HepG2 (cell line): ENCODE measurements around the gene TSPAN5. TPM values are rescaled to one million over a fixed set of nuclear protein-coding genes. Genes with fewer than 3 reads are reported as not detected.

Experiments used
- ATAC-seq: fragments of 200-7000 bp; cut with Tn5 transposase; 3 replicates; pipeline ENCODE4 v1.9.1; 2020; ENCODE audit warnings: mild to moderate bottlenecking, moderate library complexity
- BruUV-seq: library from RNA; stranded (reverse); fragments of 400-500 nt; replicated peaks from 2 replicates; lab custom pipeline; 2021; lab: Mats Ljungman, UMichigan
- CTCF ChIA-PET: fragments of 300-600 bp; formaldehyde crosslinking; extraction: SDS; loops from one replicate; lab custom pipeline; 2021; ENCODE audit warnings: low total read pairs, inconsistent platforms, low intra/inter-chr PET ratio; lab: Yijun Ruan, JAX
- POLR2A ChIA-PET: fragments of 350-600 bp; sonication (Branson Sonifier 250); formaldehyde crosslinking; loops from one replicate; lab custom pipeline; 2020; ENCODE audit warnings: antibody characterized with exemption, inconsistent platforms; lab: Yijun Ruan, JAX
- DNase-seq: peaks from one replicate; pipeline ENCODE4 v3.0.0-alpha.2; 2015; ENCODE audit warnings: low spot score
- FAIRE-seq: peaks from 3 replicates; lab custom pipeline; 2011; peaks lifted over from hg19 to GRCh38; lab: Jason Lieb, UNC
- H2AFZ ChIP-seq: one replicate; pipeline ENCODE4 v1.6.1; 2011; ENCODE audit warnings: low read length, inconsistent platforms
- H3K27ac ChIP-seq: fragments of 300-600 bp; 3 replicates; pipeline ENCODE4 v1.8.0; 2011; ENCODE audit warnings: mixed run types, mild to moderate bottlenecking, mixed read lengths, low read length, inconsistent platforms; ENCODE audit not compliant: insufficient read depth; ENCODE audit errors: extremely low read length
- H3K27me3 ChIP-seq, 2 experiments: fragments of 200-600 bp in 1 of 2; 2 replicates in 1 of 2; 3 replicates in 1 of 2; pipeline versions ENCODE4 v1.6.0 to v1.8.0; 2011; ENCODE audit warnings: low read length in 2 of 2, mild to moderate bottlenecking in 2 of 2, moderate library complexity in 2 of 2, inconsistent platforms in 1 of 2; ENCODE audit not compliant: insufficient read depth in 2 of 2, control insufficient read depth in 1 of 2
- H3K36me3 ChIP-seq, 2 experiments: fragments of 200-600 bp in 1 of 2; replicated peaks in 1 of 2; 2 replicates in 1 of 2; 3 replicates in 1 of 2; pipeline versions ENCODE4 v1.5.1 to v1.8.0; 2011; ENCODE audit warnings: low read length in 2 of 2, inconsistent platforms in 1 of 2; ENCODE audit not compliant: insufficient read depth in 2 of 2, control insufficient read depth in 1 of 2
- H3K4me1 ChIP-seq: 2 replicates; pipeline ENCODE4 v1.5.1; 2012; ENCODE audit warnings: low read length, inconsistent platforms; ENCODE audit not compliant: insufficient read depth
- H3K4me2 ChIP-seq: 2 replicates; pipeline ENCODE4 v1.6.0; 2011; ENCODE audit warnings: low read depth, low read length, inconsistent platforms
- H3K4me3 ChIP-seq, 3 experiments: fragments of 200-600 bp in 1 of 3; sonication (generic), shearing (Covaris generic) in 1 of 3; replicated peaks in 1 of 3; 2 replicates each; pipeline ENCODE4 v1.5.1; 2011 to 2016; ENCODE audit warnings: low read length in 3 of 3, inconsistent platforms in 2 of 3, low read depth in 2 of 3, mild to moderate bottlenecking in 2 of 3, control low read depth in 1 of 3, mixed read lengths in 1 of 3; ENCODE audit not compliant: insufficient read depth in 1 of 3
- H3K79me2 ChIP-seq: one replicate; pipeline ENCODE4 v1.6.1; 2011; ENCODE audit warnings: low read length, inconsistent platforms; ENCODE audit not compliant: insufficient read depth
- H3K9ac ChIP-seq: 2 replicates; pipeline ENCODE4 v1.6.0; 2011; ENCODE audit warnings: mild to moderate bottlenecking, low read depth, low read length, inconsistent platforms; ENCODE audit not compliant: insufficient read depth
- H3K9me3 ChIP-seq: 2 replicates; pipeline ENCODE4 v1.5.1; 2012; ENCODE audit warnings: mild to moderate bottlenecking, low read length
- H4K20me1 ChIP-seq: 2 replicates; pipeline ENCODE4 v1.6.0; 2011; ENCODE audit warnings: inconsistent platforms, mild to moderate bottlenecking, low read length, moderate library complexity; ENCODE audit not compliant: insufficient read depth
- NFKB2 ChIP-seq: sonication (generic); formaldehyde crosslinking; IDR thresholded peaks from 2 replicates; pipeline ENCODE4 v1.4.0; 2020; ENCODE audit warnings: missing genetic modification reagents, borderline replicate concordance
- PCBP2 ChIP-seq: fragments of 200-400 bp; formaldehyde crosslinking; optimal IDR thresholded peaks from 2 replicates; pipeline ENCODE3; 2018; ENCODE audit warnings: low read length, low read depth; ENCODE audit not compliant: poor library complexity, severe bottlenecking
- POLR2G ChIP-seq: fragments of 200-400 bp; formaldehyde crosslinking; IDR thresholded peaks from 2 replicates; pipeline ENCODE4 v1.6.1; 2018; ENCODE audit warnings: mild to moderate bottlenecking, low read depth, low read length, moderate library complexity
- ZNF709 ChIP-seq: sonication (generic); formaldehyde crosslinking; IDR thresholded peaks from 2 replicates; pipeline ENCODE4 v1.5.0; 2020; ENCODE audit warnings: mild to moderate bottlenecking, missing genetic modification reagents
- ZNF841 ChIP-seq: sonication (generic); formaldehyde crosslinking; IDR thresholded peaks from 2 replicates; pipeline ENCODE4 v1.8.1; 2023; ENCODE audit warnings: missing genetic modification reagents, borderline replicate concordance
- ZZZ3 ChIP-seq: sonication (generic); formaldehyde crosslinking; IDR thresholded peaks from 2 replicates; pipeline ENCODE4 v1.4.0; 2020; ENCODE audit warnings: missing genetic modification reagents, mild to moderate bottlenecking, borderline replicate concordance
- WGBS: methylation state at CpG from one replicate; pipeline ENCODE4 v1.1.6; 2017; ENCODE audit warnings: low lambda C conversion rate; 5-methylcytosine and 5-hydroxymethylcytosine counted together
- in situ Hi-C: cut with HindIII; loops from 2 replicates; pipeline ENCODE4 v1.10.0; 2017; ENCODE audit warnings: low pct_unique_long_range_greater_than_20kb; ENCODE audit not compliant: extremely low pct_ligation_motif_present
- intact Hi-C: fragments of 100-400 bp; cut with micrococcal nuclease; formaldehyde crosslinking; loops from one replicate; pipeline ENCODE4 v1.10.0; 2022; ENCODE audit not compliant: unreplicated experiment
- polyA plus RNA-seq, 8 experiments: library from polyadenylated mRNA; depleted of rRNA in 3 of 8; stranded (reverse) in 7 of 8; unstranded in 1 of 8; fragments of >200 nt; fragmentation: Illumina TruSeq in 4 of 8; extraction: Trizol in 4 of 8; gene quantifications; 2 replicates each; pipeline versions ENCODE4 v1.2.1 to v1.2.3, GENCODE V29; 2011 to 2016; ENCODE audit warnings: low read depth in 4 of 8, missing spikeins in 1 of 8, mixed read lengths in 1 of 8; ENCODE audit not compliant: insufficient read depth in 1 of 8
- total RNA-seq, 5 experiments: library from RNA; depleted of rRNA; stranded (reverse); fragments of >200 nt; fragmentation: Illumina TruSeq; extraction: Trizol; gene quantifications; 2 replicates each; pipeline ENCODE4 v1.2.3, GENCODE V29; 2016; ENCODE audit warnings: low read depth in 1 of 5
- TF ChIP-seq, protein P1 (sequence below): sonication (generic); formaldehyde crosslinking; IDR thresholded peaks from 2 replicates; pipeline ENCODE4 v1.8.1; 2023; ENCODE audit warnings: mild to moderate bottlenecking, missing genetic modification reagents
- TF ChIP-seq, protein P2 (sequence below): fragments of 450-650 bp; IDR thresholded peaks from 2 replicates; pipeline ENCODE4 v1.6.1; 2017
- TF ChIP-seq, protein P3 (sequence below): sonication (generic); formaldehyde crosslinking; IDR thresholded peaks from 2 replicates; pipeline ENCODE4 v1.8.0; 2022; ENCODE audit warnings: mild to moderate bottlenecking, missing genetic modification reagents
- TF ChIP-seq, protein P4 (sequence below): sonication (generic); formaldehyde crosslinking; IDR thresholded peaks from 2 replicates; pipeline ENCODE4 v1.9.0; 2021; ENCODE audit warnings: missing genetic modification reagents, mild to moderate bottlenecking, borderline replicate concordance

TSPAN5 gene
- total and polyA plus RNA-seq, 2 of the 13 experiments (the other 11 are each of a cell fraction or from before 2014, with no cell fraction given): 0.20 to 0.53 TPM

DNA sequence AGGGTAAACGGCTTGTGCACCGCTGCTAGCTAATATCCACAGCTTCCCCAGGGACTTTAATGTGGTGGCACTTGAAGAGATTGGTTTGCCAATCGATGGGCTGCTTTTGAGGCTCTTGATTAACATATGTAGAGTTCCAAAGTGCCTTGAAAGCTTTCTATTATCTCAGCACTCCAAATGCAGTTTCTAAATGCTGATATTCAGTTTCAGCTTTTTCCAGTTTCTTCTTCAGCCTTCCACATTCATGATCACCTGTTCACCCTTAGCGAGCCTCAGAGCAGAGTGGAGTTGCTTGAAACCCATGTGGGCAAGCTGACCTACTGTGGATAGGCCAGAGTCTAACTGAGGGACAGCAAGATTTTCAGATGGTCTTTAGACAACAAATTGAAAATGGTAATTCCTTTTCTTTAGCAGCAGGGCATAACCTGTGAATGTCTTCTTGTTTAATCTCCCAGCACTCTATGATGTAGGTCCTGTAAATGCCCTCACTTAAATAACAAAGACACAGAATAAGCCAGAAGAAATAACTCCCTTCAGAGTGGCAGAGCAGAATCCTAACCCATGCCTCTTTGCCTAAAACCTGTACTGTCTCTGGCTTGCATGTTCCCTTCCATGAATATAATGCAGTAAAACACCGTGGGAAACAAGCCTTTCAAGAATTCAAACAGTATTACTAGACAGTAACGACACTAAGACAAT lies 99.8 kb downstream of the TSPAN5 start:
- intact Hi-C loops (no loop called here), in situ Hi-C loops (no loop called here)
- H3K9me3 ChIP-seq: no peaks in the 10 kb centered on the region
- H3K27ac ChIP-seq: no peak overlapping the region
- H2AFZ ChIP-seq: no peak overlapping the region
- no peaks in the 10 kb centered on the region for H4K20me1 ChIP-seq
- no peaks in the 10 kb centered on the region for H3K36me3 ChIP-seq
- DNase-seq: no peak
- no peak for TF ChIP-seq NFKB2 (CRISPR knock-in tag)
- TF ChIP-seq, protein P1, sequence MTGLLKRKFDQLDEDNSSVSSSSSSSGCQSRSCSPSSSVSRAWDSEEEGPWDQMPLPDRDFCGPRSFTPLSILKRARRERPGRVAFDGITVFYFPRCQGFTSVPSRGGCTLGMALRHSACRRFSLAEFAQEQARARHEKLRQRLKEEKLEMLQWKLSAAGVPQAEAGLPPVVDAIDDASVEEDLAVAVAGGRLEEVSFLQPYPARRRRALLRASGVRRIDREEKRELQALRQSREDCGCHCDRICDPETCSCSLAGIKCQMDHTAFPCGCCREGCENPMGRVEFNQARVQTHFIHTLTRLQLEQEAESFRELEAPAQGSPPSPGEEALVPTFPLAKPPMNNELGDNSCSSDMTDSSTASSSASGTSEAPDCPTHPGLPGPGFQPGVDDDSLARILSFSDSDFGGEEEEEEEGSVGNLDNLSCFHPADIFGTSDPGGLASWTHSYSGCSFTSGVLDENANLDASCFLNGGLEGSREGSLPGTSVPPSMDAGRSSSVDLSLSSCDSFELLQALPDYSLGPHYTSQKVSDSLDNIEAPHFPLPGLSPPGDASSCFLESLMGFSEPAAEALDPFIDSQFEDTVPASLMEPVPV (CRISPR knock-in tag): no peak
- no peak for TF ChIP-seq ZNF709 (CRISPR knock-in tag)
- no peak for TF ChIP-seq ZZZ3 (CRISPR knock-in tag)
- TF ChIP-seq PCBP2: no peak
- TF ChIP-seq POLR2G: no peak
- TF ChIP-seq, protein P2, sequence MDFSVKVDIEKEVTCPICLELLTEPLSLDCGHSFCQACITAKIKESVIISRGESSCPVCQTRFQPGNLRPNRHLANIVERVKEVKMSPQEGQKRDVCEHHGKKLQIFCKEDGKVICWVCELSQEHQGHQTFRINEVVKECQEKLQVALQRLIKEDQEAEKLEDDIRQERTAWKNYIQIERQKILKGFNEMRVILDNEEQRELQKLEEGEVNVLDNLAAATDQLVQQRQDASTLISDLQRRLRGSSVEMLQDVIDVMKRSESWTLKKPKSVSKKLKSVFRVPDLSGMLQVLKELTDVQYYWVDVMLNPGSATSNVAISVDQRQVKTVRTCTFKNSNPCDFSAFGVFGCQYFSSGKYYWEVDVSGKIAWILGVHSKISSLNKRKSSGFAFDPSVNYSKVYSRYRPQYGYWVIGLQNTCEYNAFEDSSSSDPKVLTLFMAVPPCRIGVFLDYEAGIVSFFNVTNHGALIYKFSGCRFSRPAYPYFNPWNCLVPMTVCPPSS: no peak
- TF ChIP-seq, protein P3, sequence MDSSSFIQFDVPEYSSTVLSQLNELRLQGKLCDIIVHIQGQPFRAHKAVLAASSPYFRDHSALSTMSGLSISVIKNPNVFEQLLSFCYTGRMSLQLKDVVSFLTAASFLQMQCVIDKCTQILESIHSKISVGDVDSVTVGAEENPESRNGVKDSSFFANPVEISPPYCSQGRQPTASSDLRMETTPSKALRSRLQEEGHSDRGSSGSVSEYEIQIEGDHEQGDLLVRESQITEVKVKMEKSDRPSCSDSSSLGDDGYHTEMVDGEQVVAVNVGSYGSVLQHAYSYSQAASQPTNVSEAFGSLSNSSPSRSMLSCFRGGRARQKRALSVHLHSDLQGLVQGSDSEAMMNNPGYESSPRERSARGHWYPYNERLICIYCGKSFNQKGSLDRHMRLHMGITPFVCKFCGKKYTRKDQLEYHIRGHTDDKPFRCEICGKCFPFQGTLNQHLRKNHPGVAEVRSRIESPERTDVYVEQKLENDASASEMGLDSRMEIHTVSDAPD (CRISPR knock-in tag): no peak
- TF ChIP-seq, protein P4, sequence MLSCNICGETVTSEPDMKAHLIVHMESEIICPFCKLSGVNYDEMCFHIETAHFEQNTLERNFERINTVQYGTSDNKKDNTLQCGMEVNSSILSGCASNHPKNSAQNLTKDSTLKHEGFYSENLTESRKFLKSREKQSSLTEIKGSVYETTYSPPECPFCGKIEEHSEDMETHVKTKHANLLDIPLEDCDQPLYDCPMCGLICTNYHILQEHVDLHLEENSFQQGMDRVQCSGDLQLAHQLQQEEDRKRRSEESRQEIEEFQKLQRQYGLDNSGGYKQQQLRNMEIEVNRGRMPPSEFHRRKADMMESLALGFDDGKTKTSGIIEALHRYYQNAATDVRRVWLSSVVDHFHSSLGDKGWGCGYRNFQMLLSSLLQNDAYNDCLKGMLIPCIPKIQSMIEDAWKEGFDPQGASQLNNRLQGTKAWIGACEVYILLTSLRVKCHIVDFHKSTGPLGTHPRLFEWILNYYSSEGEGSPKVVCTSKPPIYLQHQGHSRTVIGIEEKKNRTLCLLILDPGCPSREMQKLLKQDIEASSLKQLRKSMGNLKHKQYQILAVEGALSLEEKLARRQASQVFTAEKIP (CRISPR knock-in tag): no peak
- TF ChIP-seq ZNF841 (CRISPR knock-in tag): no peak
- no peak overlapping the region for H3K4me2 ChIP-seq
- CTCF ChIA-PET: no interaction called here
- 48% methylated on average over 5 of the region's 6 CpGs for WGBS
- ATAC-seq: no peak
- BruUV-seq: no TSS peak
- FAIRE-seq: no peak
- H3K4me3 ChIP-seq: no peak overlapping the region
- H3K9ac ChIP-seq: no peak overlapping the region
- H3K79me2 ChIP-seq: no peaks in the 10 kb centered on the region
- H3K4me1 ChIP-seq: no peaks in the 10 kb centered on the region
- POLR2A ChIA-PET: no interaction called here
- H3K27me3 ChIP-seq: no peaks in the 10 kb centered on the region
